H9 (cell line): ENCODE results near the gene TMEM107. TPM values are rescaled to one million over a fixed set of nuclear protein-coding genes. Genes with fewer than 3 reads are reported as not detected.

Experiments
- DNase-seq: peaks from one replicate; pipeline ENCODE4 v3.0.0-alpha.2; 2017
- H2AFZ ChIP-seq: one replicate; pipeline ENCODE4 v1.6.1; 2013; ENCODE audit warnings: mild to moderate bottlenecking, low read length, control low read depth, moderate library complexity
- H2AK5ac ChIP-seq: 2 replicates; pipeline ENCODE4 v1.6.1; 2013; ENCODE audit warnings: low read length, control low read depth, mixed read lengths; ENCODE audit not compliant: insufficient read length
- H2BK120ac ChIP-seq: one replicate; pipeline ENCODE4 v1.6.1; 2013; ENCODE audit warnings: low read depth, mild to moderate bottlenecking, low read length, control low read depth, inconsistent platforms; ENCODE audit not compliant: poor library complexity, severe bottlenecking
- H2BK12ac ChIP-seq: 2 replicates; pipeline ENCODE4 v1.6.1; 2013; ENCODE audit warnings: low read length, control low read depth, mixed read lengths, low read depth; ENCODE audit not compliant: insufficient read length
- H2BK15ac ChIP-seq: 2 replicates; pipeline ENCODE4 v1.6.1; 2013; ENCODE audit warnings: low read depth, low read length, control low read depth
- H2BK20ac ChIP-seq: one replicate; pipeline ENCODE4 v1.6.1; 2013; ENCODE audit warnings: low read depth, mild to moderate bottlenecking, low read length, control low read depth, inconsistent platforms; ENCODE audit not compliant: poor library complexity, severe bottlenecking
- H2BK5ac ChIP-seq: 2 replicates; pipeline ENCODE4 v1.6.1; 2013; ENCODE audit warnings: low read length, control low read depth, mixed read lengths; ENCODE audit not compliant: insufficient read length
- H3K14ac ChIP-seq: 2 replicates; pipeline ENCODE4 v1.6.1; 2013; ENCODE audit warnings: low read length, control low read depth; ENCODE audit not compliant: insufficient read depth
- H3K18ac ChIP-seq: 2 replicates; pipeline ENCODE4 v1.6.1; 2013; ENCODE audit warnings: low read depth, mild to moderate bottlenecking, mixed read lengths, low read length, control low read depth; ENCODE audit not compliant: insufficient read length
- H3K23ac ChIP-seq: 2 replicates; pipeline ENCODE4 v1.6.1; 2013; ENCODE audit warnings: low read length, control low read depth, mixed read lengths, low read depth; ENCODE audit not compliant: insufficient read length
- H3K23me2 ChIP-seq: 2 replicates; pipeline ENCODE4 v1.6.1; 2013; ENCODE audit warnings: low read depth, mild to moderate bottlenecking, mixed read lengths, low read length, control low read depth; ENCODE audit not compliant: insufficient read length, poor library complexity, severe bottlenecking
- H3K27ac ChIP-seq: 2 replicates; pipeline ENCODE4 v1.5.1; 2013; ENCODE audit warnings: low read length, control low read depth, mixed read lengths, low read depth; ENCODE audit not compliant: insufficient read length
- H3K27me3 ChIP-seq: 2 replicates; pipeline ENCODE4 v1.6.1; 2013; ENCODE audit warnings: low read length, control low read depth, inconsistent platforms; ENCODE audit not compliant: insufficient read depth
- H3K4ac ChIP-seq: 2 replicates; pipeline ENCODE4 v1.6.1; 2013; ENCODE audit warnings: low read depth, mild to moderate bottlenecking, control low read depth, inconsistent platforms, low read length, moderate library complexity
- H3K4me1 ChIP-seq: 2 replicates; pipeline ENCODE4 v1.6.1; 2013; ENCODE audit warnings: low read length, control low read depth, inconsistent platforms; ENCODE audit not compliant: insufficient read depth
- H3K4me2 ChIP-seq: 2 replicates; pipeline ENCODE4 v1.6.1; 2013; ENCODE audit warnings: low read length, control low read depth, mixed read lengths; ENCODE audit not compliant: insufficient read length, insufficient read depth
- H3K56ac ChIP-seq: 2 replicates; pipeline ENCODE4 v1.6.1; 2013; ENCODE audit warnings: low read depth, mild to moderate bottlenecking, mixed read lengths, low read length, control low read depth; ENCODE audit not compliant: insufficient read length
- H3K79me1 ChIP-seq: 2 replicates; pipeline ENCODE4 v1.6.1; 2013; ENCODE audit warnings: low read depth, mild to moderate bottlenecking, moderate library complexity, low read length, control low read depth, inconsistent platforms; ENCODE audit not compliant: insufficient read depth, poor library complexity, severe bottlenecking
- H3K79me2 ChIP-seq: 2 replicates; pipeline ENCODE4 v1.6.1; 2013; ENCODE audit warnings: low read length, control low read depth, inconsistent platforms; ENCODE audit not compliant: insufficient read depth
- H3K9ac ChIP-seq: 2 replicates; pipeline ENCODE4 v1.6.1; 2013; ENCODE audit warnings: low read length, control low read depth, mixed read lengths; ENCODE audit not compliant: insufficient read length; ENCODE audit errors: extremely low read depth
- H3K9me3 ChIP-seq: one replicate; pipeline ENCODE4 v1.6.1; 2013; ENCODE audit warnings: low read depth, low read length, inconsistent platforms; ENCODE audit not compliant: control insufficient read depth
- H3T11ph ChIP-seq: one replicate; pipeline ENCODE4 v1.6.1; 2013; ENCODE audit warnings: mild to moderate bottlenecking, low read length, control low read depth, inconsistent platforms
- H4K20me1 ChIP-seq: one replicate; pipeline ENCODE4 v1.6.1; 2013; ENCODE audit not compliant: control insufficient read depth, insufficient read length, insufficient read depth
- H4K5ac ChIP-seq: 2 replicates; pipeline ENCODE4 v1.6.1; 2013; ENCODE audit warnings: low read depth, mild to moderate bottlenecking, mixed read lengths, low read length, control low read depth; ENCODE audit not compliant: insufficient read length
- H4K8ac ChIP-seq: replicated peaks from 2 replicates; pipeline ENCODE4 v1.6.1; 2013; ENCODE audit warnings: low read length, control low read depth, mixed read lengths, low read depth; ENCODE audit not compliant: insufficient read length
- H4K91ac ChIP-seq: 2 replicates; pipeline ENCODE4 v1.6.1; 2013; ENCODE audit warnings: low read depth, mild to moderate bottlenecking, moderate library complexity, mixed read lengths, low read length, control low read depth; ENCODE audit not compliant: insufficient read length
- H3K27ac Mint-ChIP-seq, 3 experiments: 2 replicates in 2 of 3; 3 replicates in 1 of 3; pipeline ENCODE4 v1.8.0; 2020 to 2021; ENCODE audit warnings: mixed read lengths in 3 of 3, mild to moderate bottlenecking in 1 of 3, moderate library complexity in 1 of 3
- H3K27me3 Mint-ChIP-seq: 2 replicates; pipeline ENCODE4 v1.8.0; 2021; ENCODE audit warnings: low read depth, mild to moderate bottlenecking, moderate library complexity, mixed read lengths
- H3K36me3 Mint-ChIP-seq, 3 experiments: 2 replicates in 2 of 3; 3 replicates in 1 of 3; pipeline ENCODE4 v1.8.0; 2020 to 2021; ENCODE audit warnings: low read depth in 3 of 3, mixed read lengths in 3 of 3; ENCODE audit not compliant: insufficient read depth in 1 of 3
- H3K4me1 Mint-ChIP-seq, 2 experiments: 2 replicates each; pipeline ENCODE4 v1.8.0; 2020; ENCODE audit warnings: mixed read lengths in 2 of 2
- H3K4me3 Mint-ChIP-seq, 2 experiments: 2 replicates in 1 of 2; 3 replicates in 1 of 2; pipeline ENCODE4 v1.8.0; 2020 to 2021; ENCODE audit warnings: mild to moderate bottlenecking in 2 of 2, mixed read lengths in 2 of 2, moderate library complexity in 1 of 2
- H3K9me3 Mint-ChIP-seq, 2 experiments: 2 replicates in 1 of 2; 3 replicates in 1 of 2; pipeline ENCODE4 v1.8.0; 2020; ENCODE audit warnings: mild to moderate bottlenecking in 2 of 2, mixed read lengths in 2 of 2, moderate library complexity in 1 of 2
- WGBS: extraction: QIAGEN DNeasy Blood & Tissue Kit; methylation state at CpG from one replicate; pipeline ENCODE4 v1.1.7; 2013; ENCODE audit warnings: missing lambda C conversion rate, low lambda C conversion rate, mixed read lengths; ENCODE audit not compliant: insufficient read length; ENCODE audit errors: extremely low coverage; 5-methylcytosine and 5-hydroxymethylcytosine counted together
- total RNA-seq: library from RNA; stranded (reverse); gene quantifications from 2 replicates; pipeline ENCODE4 v1.2.1, GENCODE V29; 2021
- TF ChIP-seq, protein P1 (sequence below): fragments of 200-600 bp; sonication (generic); conservative IDR thresholded peaks from 3 replicates; pipeline ENCODE4 v1.8.0; 2021; ENCODE audit warnings: antibody characterized with exemption, mild to moderate bottlenecking

Gene TMEM107
- total RNA-seq, 1 experiment from 2014 or later = 12.7 TPM

- Histone ChIP-seq H4K20me1 (no peaks in the 10 kb centered on the region), H3T11ph (no peak overlapping the region)
- no peak overlapping the region for H3K27ac Mint-ChIP-seq
Measured at GRCh38 chr17:8148560-8148959, 27.6 kb downstream of the TMEM107 start.

More at GRCh38 chr17:8148560-8148959, 27.6 kb downstream of the TMEM107 start:
- no peak overlapping the region for H2AFZ ChIP-seq
- H3K4ac ChIP-seq = no peak overlapping the region
- H2AK5ac ChIP-seq = no peak overlapping the region
- H3K9ac ChIP-seq = no peak overlapping the region
- no CpG with 5 or more reads among the region's 13 CpGs for WGBS
- H2BK120ac ChIP-seq = no peak overlapping the region
- no peak overlapping the region for H2BK5ac ChIP-seq
- H3K56ac ChIP-seq = no peak overlapping the region
- H2BK15ac ChIP-seq = no peak overlapping the region
- H3K4me2 ChIP-seq = no peak overlapping the region
- peaks cover 5% of the 10 kb centered on the region for H3K4me1 ChIP-seq
- H3K23ac ChIP-seq = no peak overlapping the region
- H3K18ac ChIP-seq = no peak overlapping the region
- H3K4me1 Mint-ChIP-seq = peaks cover 17 to 19% of the 10 kb centered on the region in 2 experiments
- peaks cover 35 to 57% (median 48%) of the 10 kb centered on the region in 3 experiments for H3K36me3 Mint-ChIP-seq
- no peak overlapping the region for H4K8ac ChIP-seq
- H4K91ac ChIP-seq = no peak overlapping the region
- no peaks in the 10 kb centered on the region; the same call in 1 of the 2 replicates for H3K27me3 Mint-ChIP-seq
- H3K9me3 Mint-ChIP-seq = no peaks in the 10 kb centered on the region
- no peaks in the 10 kb centered on the region for H3K79me2 ChIP-seq
- no peak overlapping the region for H3K27ac ChIP-seq
- no peak overlapping the region for H3K14ac ChIP-seq
- TF ChIP-seq, protein P1, sequence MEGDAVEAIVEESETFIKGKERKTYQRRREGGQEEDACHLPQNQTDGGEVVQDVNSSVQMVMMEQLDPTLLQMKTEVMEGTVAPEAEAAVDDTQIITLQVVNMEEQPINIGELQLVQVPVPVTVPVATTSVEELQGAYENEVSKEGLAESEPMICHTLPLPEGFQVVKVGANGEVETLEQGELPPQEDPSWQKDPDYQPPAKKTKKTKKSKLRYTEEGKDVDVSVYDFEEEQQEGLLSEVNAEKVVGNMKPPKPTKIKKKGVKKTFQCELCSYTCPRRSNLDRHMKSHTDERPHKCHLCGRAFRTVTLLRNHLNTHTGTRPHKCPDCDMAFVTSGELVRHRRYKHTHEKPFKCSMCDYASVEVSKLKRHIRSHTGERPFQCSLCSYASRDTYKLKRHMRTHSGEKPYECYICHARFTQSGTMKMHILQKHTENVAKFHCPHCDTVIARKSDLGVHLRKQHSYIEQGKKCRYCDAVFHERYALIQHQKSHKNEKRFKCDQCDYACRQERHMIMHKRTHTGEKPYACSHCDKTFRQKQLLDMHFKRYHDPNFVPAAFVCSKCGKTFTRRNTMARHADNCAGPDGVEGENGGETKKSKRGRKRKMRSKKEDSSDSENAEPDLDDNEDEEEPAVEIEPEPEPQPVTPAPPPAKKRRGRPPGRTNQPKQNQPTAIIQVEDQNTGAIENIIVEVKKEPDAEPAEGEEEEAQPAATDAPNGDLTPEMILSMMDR = no peak
- no peak overlapping the region for H2BK20ac ChIP-seq
- peaks cover 13% of the 10 kb centered on the region for H3K23me2 ChIP-seq
- H3K79me1 ChIP-seq = peaks cover 2% of the 10 kb centered on the region
- no peak overlapping the region for H4K5ac ChIP-seq
- H3K4me3 Mint-ChIP-seq = no peak overlapping the region
- no peaks in the 10 kb centered on the region for H3K27me3 ChIP-seq
- DNase-seq = no peak
- no peaks in the 10 kb centered on the region for H3K9me3 ChIP-seq
- H2BK12ac ChIP-seq = no peak overlapping the region
